Measurements from ENCODE around the gene SLC1A1. TPM values are rescaled to one million over a fixed set of nuclear protein-coding genes. Genes with fewer than 3 reads are reported as not detected.
A peak's percentile ranks its signal among the peaks of the same experiment; 100 is the strongest.

SLC1A1 gene
- total and polyA plus RNA-seq, 2 of the 13 experiments (the other 11 are each of a cell fraction or from before 2014, with no cell fraction given), result not detected

- BruUV-seq (replicated peaks), result no TSS peak
- DNase-seq (ENCODE audit: low spot score) (no peak), FAIRE-seq (no peak), ATAC-seq (no peak)
- POLR2A ChIA-PET, result no interaction called here
- intact Hi-C loops (cut with micrococcal nuclease; ENCODE audit: unreplicated experiment), result no loop called here
- CTCF ChIA-PET (ENCODE audit: low intra/inter-chr PET ratio, low total read pairs), result no interaction called here
- no peaks in the 10 kb centered on the region for H3K4me1 ChIP-seq (ENCODE audit: insufficient read depth, low read length)
- H3K27ac ChIP-seq (ENCODE audit: extremely low read length, insufficient read depth, low read length), result no peak overlapping the region
- WGBS (ENCODE audit: low lambda C conversion rate), result 0% methylated on average over 3 of the region's 3 CpGs
- H2AFZ ChIP-seq (ENCODE audit: low read length), result no peak overlapping the region
- in situ Hi-C loops (cut with HindIII; ENCODE audit: extremely low pct_ligation_motif_present, low pct_unique_long_range_greater_than_20kb), result no loop called here
- H3K27me3 ChIP-seq (ENCODE audit: control insufficient read depth in 1 of 2, insufficient read depth in 2 of 2, low read length in 2 of 2), result no peaks in the 10 kb centered on the region
- no peak for TF ChIP-seq CHCHD3 (CRISPR knock-in tag; IDR thresholded peaks at IDR 0.05)
- TF ChIP-seq RBAK (CRISPR knock-in tag; IDR thresholded peaks at IDR 0.05), result no peak
- TF ChIP-seq ZNF724P (CRISPR knock-in tag; IDR thresholded peaks at IDR 0.05; ENCODE audit: borderline replicate concordance), result no peak
- 0 out of 2 replicates have a peak, but pooled peaks have one; percentile 14 for TF ChIP-seq CEBPB (IDR thresholded peaks at IDR 0.05; ENCODE audit: borderline replicate concordance, low read depth, low read length)
- no peak for TF ChIP-seq BORCS8-MEF2B (CRISPR knock-in tag; IDR thresholded peaks at IDR 0.05)
- no peaks in the 10 kb centered on the region for H4K20me1 ChIP-seq (ENCODE audit: insufficient read depth, low read length)
- H3K9ac ChIP-seq (ENCODE audit: insufficient read depth, low read depth, low read length), result no peak overlapping the region
- H3K4me3 ChIP-seq (replicated peaks in 1 of 3; ENCODE audit: insufficient read depth in 1 of 3, low read depth in 2 of 3, low read length in 3 of 3), result no peak overlapping the region
- no peaks in the 10 kb centered on the region for H3K36me3 ChIP-seq (replicated peaks in 1 of 2; ENCODE audit: control insufficient read depth in 1 of 2, insufficient read depth in 2 of 2, low read length in 2 of 2)
- H3K4me2 ChIP-seq (ENCODE audit: low read depth, low read length), result no peak overlapping the region
- no peaks in the 10 kb centered on the region for H3K79me2 ChIP-seq (ENCODE audit: insufficient read depth, low read length)
- no peaks in the 10 kb centered on the region for H3K9me3 ChIP-seq (ENCODE audit: low read length)
These were observed 26.4 kb upstream of the SLC1A1 start for GRCh38 chr9:4463824-4464223.

GRCh38 chr9:4464911-4465513 is 25.3 kb upstream of the SLC1A1 start:
- H3K4me3 ChIP-seq (replicated peaks in 1 of 3; ENCODE audit: insufficient read depth in 1 of 3, low read depth in 2 of 3, low read length in 3 of 3), result no peak overlapping the region
- H3K9me3 ChIP-seq (ENCODE audit: low read length), result no peaks in the 10 kb centered on the region
- H2AFZ ChIP-seq (ENCODE audit: low read length), result no peak overlapping the region
- ATAC-seq (no peak), DNase-seq (ENCODE audit: low spot score) (no peak), FAIRE-seq (no peak)
- no peaks in the 10 kb centered on the region for H3K27me3 ChIP-seq (ENCODE audit: control insufficient read depth in 1 of 2, insufficient read depth in 2 of 2, low read length in 2 of 2)
- no peak overlapping the region for H3K4me2 ChIP-seq (ENCODE audit: low read depth, low read length)
- no peaks in the 10 kb centered on the region for H3K79me2 ChIP-seq (ENCODE audit: insufficient read depth, low read length)
- intact Hi-C loops (cut with micrococcal nuclease; ENCODE audit: unreplicated experiment), result no loop called here
- BruUV-seq (replicated peaks), result no TSS peak
- H4K20me1 ChIP-seq (ENCODE audit: insufficient read depth, low read length), result no peaks in the 10 kb centered on the region
- ChIA-PET CTCF (ENCODE audit: low intra/inter-chr PET ratio, low total read pairs) (no interaction called here), POLR2A (no interaction called here)
- H3K36me3 ChIP-seq (replicated peaks in 1 of 2; ENCODE audit: control insufficient read depth in 1 of 2, insufficient read depth in 2 of 2, low read length in 2 of 2), result no peaks in the 10 kb centered on the region
- H3K4me1 ChIP-seq (ENCODE audit: insufficient read depth, low read length), result no peaks in the 10 kb centered on the region
- H3K9ac ChIP-seq (ENCODE audit: insufficient read depth, low read depth, low read length), result no peak overlapping the region
- H3K27ac ChIP-seq (ENCODE audit: extremely low read length, insufficient read depth, low read length), result no peak overlapping the region
- WGBS (ENCODE audit: low lambda C conversion rate), result 39% methylated on average over 11 of the region's 11 CpGs
- in situ Hi-C loops (cut with HindIII; ENCODE audit: extremely low pct_ligation_motif_present, low pct_unique_long_range_greater_than_20kb), result no loop called here
- TF ChIP-seq SIN3A (IDR thresholded peaks at IDR 0.05; ENCODE audit: borderline replicate concordance, low read depth, low read length) (no peak), ZNF24 (IDR thresholded peaks at IDR 0.05) (no peak), KDM2A (CRISPR knock-in tag; IDR thresholded peaks at IDR 0.05; ENCODE audit: borderline replicate concordance, low read depth) (no peak), ZNF557 (CRISPR knock-in tag; IDR thresholded peaks at IDR 0.05) (no peak), NCOA5 (CRISPR knock-in tag; IDR thresholded peaks at IDR 0.05) (no peak), PBX3 (CRISPR knock-in tag; IDR thresholded peaks at IDR 0.05; ENCODE audit: borderline replicate concordance) (no peak), ZFYVE20 (CRISPR knock-in tag; IDR thresholded peaks at IDR 0.05; ENCODE audit: borderline replicate concordance, low read depth) (no peak), SALL2 (CRISPR knock-in tag; IDR thresholded peaks at IDR 0.05) (no peak), ZBTB7B (CRISPR knock-in tag; IDR thresholded peaks at IDR 0.05) (no peak), NBN (conservative IDR thresholded peaks at IDR 0.05) (no peak), MIER3 (CRISPR knock-in tag; IDR thresholded peaks at IDR 0.05; ENCODE audit: borderline replicate concordance) (no peak), ZBTB21 (CRISPR knock-in tag; IDR thresholded peaks at IDR 0.05) (no peak)
